GM21447 (cell line): Measurements from ENCODE around the gene APOO.

Experiments used
- ATAC-seq: cut with Tn5 transposase; IDR thresholded peaks from one replicate; pipeline ENCODE4 v1.9.1; 2021; ENCODE audit not compliant: unreplicated experiment

APOO gene

GRCh38 chrX:23788946-23789345 is 118.8 kb downstream of the APOO start:
- ATAC-seq = no peak

- peak; percentile 65 for ATAC-seq
Measured at GRCh38 chrX:23788521-23788920, 119.2 kb downstream of the APOO start.

GRCh38 chrX:23787745-23788118 is 120.0 kb downstream of the APOO start:
- ATAC-seq = no peak

- ATAC-seq = no peak
Measured at GRCh38 chrX:23786268-23786815, 121.4 kb downstream of the APOO start.

GRCh38 chrX:23785580-23785979 is 122.2 kb downstream of the APOO start:
- ATAC-seq = no peak

- no peak for ATAC-seq
Measured at GRCh38 chrX:23784470-23785331, 123.0 kb downstream of the APOO start.

- no peak for ATAC-seq
Measured at GRCh38 chrX:23783589-23784469, 123.9 kb downstream of the APOO start.
